GM19467 (cell line): ENCODE data around the gene RAPGEF2.
A peak's percentile ranks its signal among the peaks of the same experiment; 100 is the strongest.
"Not testable (repeated sequence)": the region's sequence is repeated elsewhere in the genome, so short reads cannot be mapped to it uniquely, and the experiment has no call there.

ENCODE experiments used
- ATAC-seq: cut with Tn5 transposase; IDR thresholded peaks from one replicate; pipeline ENCODE4 v1.9.1; 2021; ENCODE audit warnings: mild to moderate bottlenecking, moderate library complexity; ENCODE audit not compliant: unreplicated experiment

Gene RAPGEF2

DNA sequence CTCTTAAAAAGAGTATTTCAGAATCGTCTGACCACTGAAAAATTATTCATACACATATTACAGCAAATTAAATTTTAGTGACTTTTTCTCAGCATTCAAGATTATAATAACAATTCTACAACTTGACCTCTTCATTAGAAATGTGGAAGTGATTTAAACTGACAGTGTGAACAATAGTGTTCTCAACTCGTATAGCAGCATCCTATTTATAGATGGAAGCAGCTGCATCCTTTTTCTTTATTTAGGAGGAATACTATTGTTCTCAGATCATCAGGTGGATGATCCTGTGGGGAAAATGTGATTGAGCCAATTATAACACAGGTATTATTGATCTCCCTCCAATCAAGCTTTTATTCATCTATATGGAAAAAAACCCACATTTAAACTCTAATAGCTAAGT lies 56.7 kb downstream of the RAPGEF2 start:
- no peak for ATAC-seq

DNA sequence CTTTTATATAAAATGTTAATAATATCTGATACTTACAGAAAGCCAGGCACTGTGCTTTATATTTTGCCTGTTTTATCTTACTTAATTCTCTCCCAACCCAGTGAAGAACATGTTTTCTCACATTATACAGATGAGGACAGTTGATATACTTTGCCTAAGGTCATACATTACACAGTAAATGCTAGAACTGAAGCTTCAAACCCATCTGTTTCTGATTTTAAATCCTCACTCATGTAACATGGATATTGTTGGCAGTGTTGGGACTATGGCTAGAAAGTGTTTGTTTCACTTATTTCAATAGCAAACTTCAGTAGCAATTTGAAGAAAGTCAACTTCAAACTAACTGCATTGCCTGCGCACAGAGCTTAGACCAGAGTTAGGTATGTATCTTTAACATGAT lies 57.4 kb downstream of the RAPGEF2 start:
- ATAC-seq: no peak

DNA sequence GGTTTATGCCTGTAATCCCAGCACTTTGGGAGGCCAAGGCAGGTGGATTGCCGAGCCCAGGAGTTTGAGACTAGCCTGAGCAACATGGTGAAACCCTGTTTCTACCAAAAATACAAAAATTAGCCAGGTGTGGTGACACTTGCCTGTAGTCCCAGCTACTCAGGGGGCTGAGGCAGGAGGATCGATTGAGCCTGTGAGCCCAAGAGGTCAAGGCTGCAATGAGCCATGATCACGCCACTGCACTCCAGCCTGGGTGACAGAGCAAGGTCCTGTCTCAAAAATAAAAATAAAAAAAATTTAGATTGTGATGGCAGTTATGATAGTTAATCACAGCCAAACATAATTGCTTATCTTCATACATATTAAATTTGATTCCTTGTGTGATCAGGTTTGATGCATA lies 58.6 kb downstream of the RAPGEF2 start:
- not testable (repeated sequence) for ATAC-seq

DNA sequence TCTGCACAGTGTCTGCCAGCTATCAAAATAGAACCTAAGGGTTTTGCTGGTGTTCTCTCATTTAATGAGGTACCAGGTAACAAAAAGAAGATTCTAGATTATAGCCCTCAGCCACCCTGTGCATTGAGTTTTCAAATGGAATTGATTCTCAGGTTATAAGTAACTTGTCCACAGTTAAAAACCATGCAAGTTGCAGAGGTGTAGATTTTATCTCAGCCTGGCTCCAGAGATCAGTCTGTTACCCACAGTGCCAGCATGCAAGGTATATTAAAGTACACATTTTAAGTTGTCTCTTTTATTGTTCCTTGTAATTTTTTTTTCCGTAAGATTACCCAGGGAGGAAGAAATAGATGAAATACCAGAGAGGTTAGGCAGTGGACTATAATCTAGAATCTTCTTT lies 59.7 kb downstream of the RAPGEF2 start:
- ATAC-seq: no peak

DNA sequence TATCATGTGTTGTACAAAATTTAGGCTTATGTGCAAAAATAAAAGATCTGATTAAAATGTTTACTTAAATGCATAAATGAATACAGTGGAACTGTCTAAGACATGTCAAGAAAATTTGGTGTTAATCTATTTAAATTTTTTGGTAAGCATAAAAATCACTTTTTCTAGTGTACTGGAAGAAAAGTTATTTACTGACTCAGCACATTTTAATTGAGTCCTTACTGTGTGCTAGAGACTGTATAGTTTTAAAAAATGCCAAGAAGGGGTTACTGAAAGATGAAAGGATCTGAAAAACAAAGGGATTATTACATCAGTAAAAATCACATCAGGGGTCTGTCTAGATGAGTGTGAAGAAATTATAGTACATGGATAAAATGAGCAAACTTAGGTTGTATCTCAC lies 60.6 kb downstream of the RAPGEF2 start:
- no peak for ATAC-seq

DNA sequence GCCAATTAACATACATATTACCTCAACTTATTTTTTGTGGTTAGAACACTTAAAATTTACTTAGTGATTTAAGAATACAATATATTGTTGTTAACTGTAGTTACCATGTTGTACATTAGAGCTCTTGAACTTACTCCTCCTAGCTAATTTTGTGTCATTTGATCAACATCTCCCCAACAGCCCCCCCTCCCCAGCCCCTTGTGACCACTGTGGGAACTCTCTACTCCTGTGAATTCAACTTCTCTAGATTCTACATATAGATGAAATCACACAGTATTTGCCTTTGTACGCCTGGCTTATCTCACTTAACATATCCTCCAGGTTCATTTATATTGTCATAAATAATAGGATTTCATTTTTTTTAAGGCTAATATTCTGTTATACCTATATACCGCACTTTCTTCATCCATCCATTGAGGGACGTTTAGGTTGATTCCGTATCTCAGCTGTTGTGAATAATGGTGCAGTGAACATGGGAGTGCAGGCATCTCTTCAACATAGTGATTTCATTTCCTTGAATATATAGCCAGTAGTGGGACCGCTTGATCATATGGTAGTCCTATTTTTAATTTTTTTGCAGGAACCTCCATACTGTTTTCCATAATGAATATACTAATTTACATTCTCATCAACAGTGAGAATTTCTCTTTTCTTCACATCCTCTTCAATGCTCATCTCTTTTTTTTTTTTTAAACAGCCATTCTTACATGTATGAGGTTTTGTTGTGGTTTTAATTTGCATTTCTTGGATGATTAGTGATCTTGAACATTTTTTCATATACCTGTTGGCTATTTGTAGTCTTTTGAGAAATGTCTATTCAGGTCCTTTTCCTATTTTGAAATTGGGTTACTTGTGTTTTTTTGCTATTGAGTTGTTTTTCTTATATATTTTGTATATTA lies 66.8 kb downstream of the RAPGEF2 start:
- ATAC-seq: peak; percentile 48

DNA sequence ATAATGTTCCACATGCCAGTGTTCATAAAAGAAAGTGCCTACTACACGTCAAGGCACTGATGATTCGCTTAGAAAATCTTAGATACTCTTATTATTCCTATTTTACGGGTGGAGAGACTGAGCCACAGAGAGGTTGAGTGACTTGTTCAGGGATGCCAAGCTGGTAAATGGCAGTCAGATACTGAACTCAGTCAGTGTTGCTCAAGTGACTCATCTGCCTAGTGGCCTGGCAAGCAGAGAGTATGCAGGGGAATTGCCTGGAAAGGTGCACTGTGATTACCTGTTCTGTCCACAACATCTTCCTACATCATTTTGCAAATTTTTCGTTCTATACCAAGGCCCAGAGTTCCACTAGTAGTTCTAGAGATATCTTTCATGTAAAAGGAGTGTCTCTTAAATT lies 68.4 kb downstream of the RAPGEF2 start:
- no peak for ATAC-seq

DNA sequence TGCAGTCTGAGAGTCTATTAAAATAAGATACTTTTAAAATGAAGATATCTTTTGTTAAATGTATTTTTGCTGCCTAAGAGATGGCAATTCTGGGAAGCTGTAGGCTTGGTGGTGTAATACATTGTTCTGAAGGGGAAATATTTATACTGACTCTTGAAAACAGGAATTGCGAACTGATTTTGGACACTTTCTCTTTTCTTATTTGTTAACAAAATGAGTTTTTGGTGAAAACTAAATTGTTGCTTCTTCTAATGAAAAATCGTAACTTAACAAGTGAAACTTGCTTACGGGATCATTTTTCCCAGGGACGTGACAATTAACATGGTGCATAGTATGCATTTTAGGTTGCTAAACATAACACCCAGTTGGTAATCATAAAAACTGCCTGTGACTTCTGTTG lies 71.0 kb downstream of the RAPGEF2 start:
- ATAC-seq: no peak

DNA sequence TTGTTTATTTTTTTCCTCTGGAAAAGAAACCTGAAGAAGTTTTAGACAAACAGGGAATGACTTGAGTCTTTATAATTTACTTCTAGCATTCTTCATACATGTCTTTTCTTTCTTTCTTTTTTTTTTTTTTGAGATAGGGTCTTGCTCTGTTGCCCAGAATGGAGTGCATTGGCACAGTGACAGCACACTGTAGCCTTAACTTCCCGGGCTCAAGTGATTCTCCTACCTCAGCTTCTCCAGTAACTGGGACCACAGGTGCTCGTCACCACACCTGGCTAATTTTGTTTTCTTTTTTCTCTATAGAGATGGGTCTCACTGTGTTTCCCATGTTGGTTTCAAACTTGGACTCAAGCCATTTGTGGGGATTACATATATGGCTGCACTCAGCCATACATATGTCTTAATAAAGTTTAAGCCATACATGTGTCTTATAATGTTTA lies 71.8 kb downstream of the RAPGEF2 start:
- ATAC-seq: no peak

DNA sequence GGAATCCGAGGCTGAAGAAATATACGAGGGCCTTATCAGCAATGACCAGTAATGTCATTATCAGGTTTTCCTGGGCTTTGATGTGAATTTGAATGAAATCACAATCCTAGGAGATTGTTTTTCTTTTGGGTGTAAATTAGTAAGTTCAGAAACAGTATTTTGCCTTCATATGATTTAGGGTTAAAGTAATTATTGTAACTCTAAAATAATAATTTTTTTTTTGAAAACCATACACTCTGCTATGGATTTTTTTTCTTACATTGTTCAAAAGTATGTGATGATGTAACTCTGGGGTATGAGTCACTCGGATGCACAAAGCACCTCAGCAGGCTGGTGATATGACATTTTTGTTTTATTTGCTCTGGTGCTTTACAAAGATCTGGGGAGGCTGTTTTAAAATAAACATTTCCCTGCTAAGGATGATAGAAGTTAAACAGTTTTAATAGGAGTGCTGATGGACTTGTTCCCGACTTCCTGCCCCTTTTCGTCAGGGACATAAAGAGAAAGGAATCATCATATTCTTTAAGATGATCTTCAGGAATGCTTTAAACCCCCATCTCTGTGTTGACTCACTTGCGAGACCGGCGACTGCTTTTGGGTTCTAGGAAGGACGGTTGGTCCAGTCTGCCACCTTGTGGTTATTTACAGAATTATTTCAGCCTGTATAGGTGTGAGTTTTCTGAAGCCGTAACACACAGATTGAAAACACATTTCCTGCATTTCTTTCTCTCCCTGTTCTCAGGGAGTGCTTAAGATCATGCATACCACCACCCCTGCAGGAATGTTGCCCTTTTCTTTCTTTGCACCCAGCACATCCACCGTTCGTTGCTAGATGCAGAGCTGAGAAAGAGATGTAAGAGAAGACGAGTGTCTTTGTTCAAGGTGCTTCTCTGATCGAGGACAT lies 72.5 kb downstream of the RAPGEF2 start:
- peak; percentile 48 for ATAC-seq

DNA sequence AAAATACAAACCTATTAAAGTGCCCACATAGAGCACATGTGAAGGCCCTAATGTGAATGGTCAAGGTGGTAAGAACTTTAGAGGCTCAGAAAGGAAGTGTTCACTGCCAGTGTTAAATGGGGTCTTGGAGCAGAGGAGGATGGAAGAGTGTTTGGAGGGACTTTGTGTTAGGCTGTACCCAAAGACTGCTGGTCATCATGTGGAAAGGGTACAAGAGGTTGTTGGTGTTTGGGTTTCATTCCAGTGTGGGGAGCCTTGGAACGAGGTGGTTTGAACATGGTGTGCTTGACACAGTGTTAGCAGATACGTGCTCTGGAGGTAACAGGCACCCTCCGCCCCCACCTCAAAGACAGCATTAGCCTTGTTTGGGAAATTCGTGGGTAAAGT lies 73.1 kb downstream of the RAPGEF2 start:
- ATAC-seq: no peak

DNA sequence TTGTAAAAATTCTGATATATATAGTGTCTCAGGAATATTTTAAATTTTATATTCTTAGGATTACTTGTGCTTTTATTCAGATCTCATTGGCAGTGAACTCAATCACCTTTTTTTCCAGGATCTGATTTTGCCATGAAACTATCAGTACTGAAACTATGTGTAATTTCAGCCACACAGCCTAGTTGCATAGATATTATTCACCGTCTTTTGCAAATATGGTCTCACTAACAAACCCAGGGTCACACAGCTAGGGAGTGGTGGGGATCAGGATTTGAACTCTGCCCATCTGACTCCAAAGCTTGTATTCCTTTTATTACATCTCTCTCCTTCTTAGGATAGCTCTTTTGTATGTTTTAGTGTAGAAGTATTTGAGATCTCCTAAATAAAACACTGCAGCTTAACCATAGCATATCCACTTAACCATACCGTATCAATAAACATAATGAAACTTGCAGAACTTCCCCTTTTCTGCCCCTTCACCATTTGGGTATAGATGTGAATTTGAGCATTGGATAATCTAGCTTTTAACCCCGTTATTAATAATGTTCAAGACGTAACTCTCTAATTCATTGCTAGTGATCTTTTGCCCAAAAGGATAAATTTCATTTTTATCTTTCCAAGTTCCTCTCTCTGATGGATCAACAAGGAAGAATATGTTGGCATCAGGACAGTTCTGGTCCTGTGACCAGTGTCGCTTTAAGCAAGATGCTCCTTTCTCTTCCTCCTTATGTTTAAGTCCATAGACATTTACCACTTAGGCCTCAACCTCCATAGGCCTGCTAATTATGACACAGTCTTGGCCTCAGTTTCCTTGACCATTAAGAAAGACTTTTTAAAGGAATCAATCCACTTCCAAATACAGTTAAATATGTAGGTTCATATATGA lies 74.6 kb downstream of the RAPGEF2 start:
- ATAC-seq: no peak

DNA sequence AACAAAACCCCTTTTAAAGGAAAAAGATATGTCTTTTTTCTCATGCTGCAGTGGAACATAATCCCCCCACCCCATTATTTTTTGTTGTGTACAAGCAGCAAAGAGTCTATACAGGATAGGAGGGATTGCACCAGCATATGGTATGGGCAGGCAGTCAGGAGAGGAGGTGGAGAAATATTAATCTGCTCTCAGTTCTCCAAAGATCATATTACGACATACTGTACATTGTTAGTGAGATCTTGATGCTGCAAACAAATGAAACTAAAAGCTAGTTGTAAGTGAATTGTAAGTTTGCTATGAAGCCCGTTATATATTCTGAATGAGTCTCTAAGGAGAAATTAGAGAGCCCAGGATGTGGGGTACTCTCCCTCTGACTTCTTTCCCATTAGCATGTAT lies 75.3 kb downstream of the RAPGEF2 start:
- no peak for ATAC-seq

DNA sequence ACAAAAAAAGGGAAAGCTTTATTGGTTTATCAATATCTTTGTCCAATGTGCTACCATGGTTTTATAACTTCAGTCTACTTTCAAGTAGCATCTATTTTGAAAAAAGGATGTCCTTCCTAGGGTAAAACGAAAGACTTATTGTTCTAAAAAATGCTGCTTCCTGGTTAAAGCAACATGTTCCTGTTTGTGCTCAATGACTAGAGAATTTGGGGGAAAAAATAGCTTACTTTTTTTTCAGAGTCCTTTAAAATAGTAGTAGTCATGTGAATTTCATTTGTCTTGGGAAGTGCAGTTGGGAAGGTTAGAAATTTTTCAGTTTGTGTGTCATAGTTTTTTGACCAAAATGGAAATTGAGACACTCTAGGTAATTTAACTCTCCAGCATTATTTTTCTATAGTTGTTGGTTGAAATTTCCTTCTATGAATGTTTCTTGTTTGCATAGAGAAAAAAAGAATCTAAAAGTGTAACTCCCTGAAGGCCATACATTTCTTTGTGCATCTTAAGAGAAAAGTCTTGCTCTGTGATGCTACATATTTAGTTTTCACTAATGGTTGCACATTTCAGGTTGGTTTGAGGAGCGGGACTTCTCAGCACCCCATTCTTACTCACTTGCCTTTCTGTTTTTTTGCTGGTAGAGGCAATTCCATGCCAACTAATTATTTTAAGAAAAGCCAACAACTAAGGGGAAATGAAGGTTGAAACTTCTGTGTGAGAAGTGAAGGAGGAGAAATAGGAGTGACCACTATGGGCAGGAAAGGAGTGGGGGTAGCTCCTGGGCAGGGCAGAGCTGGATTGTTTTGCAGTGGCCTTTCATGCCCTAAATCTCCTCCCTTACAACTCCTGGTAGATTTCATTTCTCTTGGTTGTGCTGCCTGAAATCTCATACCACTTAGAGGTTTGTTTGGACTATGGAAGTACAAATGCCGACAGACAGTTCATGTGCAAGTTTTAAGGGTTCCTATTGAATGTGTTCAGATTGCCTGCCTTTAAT lies 76.4 kb downstream of the RAPGEF2 start:
- no peak for ATAC-seq

DNA sequence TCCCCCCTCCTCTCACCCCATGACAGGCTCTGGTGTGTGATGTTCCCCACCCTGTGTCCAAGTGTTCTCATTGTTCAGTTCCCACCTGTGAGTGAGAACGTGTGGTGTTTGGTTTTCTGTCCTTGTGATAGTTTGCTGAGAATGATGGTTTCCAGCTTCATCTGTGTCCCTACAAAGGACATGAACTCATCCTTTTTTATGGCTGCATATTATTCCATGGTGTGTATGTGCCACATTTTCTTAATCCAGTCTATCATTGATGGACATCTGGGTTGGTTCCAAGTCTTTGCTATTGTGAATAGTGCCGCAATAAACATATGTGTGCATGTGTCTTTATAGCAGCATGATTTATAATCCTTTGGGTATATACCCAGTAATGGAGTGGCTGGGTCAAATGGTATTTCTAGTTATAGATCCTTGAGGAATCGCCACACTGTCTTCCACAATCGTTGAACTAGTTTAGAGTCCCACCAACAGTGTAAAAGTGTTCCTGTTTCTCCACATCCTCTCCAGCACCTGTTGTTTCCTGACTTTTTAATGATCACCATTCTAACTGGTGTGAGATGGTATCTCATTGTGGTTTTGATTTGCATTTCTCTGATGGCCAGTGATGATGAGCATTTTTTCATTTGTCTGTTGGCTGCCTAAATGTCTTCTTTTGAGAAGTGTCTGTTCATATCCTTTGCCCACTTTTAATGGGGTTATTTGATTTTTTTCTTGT lies 81.2 kb downstream of the RAPGEF2 start:
- not testable (repeated sequence) for ATAC-seq

DNA sequence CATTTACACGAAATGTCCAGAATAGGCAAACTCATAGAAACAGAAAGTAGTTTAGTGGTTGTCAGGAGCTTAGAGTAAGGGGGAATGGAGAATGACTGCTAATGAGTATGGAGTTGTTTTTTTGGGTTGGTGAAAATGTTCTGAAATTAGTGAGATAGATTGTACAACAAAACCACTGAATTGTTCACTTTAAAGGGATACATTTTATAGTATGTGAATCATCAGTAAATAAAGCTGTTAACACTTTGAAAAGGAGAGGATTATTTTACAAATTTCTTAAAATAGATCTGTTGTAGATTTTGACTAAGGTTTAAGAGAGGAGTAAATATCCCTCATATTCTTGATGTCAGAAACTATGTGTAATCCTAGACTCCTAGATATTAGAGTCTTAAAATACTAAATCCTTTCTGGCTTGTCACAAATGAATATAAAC lies 82.7 kb downstream of the RAPGEF2 start:
- ATAC-seq: no peak

DNA sequence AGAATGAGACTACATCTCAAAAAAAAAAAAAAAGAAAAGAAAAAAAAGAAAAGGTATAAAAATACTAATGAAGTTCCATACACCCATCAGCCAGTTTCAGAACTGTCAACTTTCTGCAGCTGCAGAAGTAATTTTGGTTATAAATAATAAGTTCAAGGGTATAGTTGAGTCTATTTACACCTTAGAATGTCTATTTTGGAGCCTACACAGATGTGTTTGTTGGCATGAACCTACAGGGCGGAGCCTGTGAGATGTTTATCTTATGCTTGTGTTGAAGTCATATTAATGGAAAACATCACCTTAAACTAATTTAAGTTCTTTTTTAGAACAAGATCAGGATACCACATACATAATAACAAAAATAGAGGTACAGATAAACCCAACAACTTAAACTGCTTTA lies 85.8 kb downstream of the RAPGEF2 start:
- no peak for ATAC-seq

DNA sequence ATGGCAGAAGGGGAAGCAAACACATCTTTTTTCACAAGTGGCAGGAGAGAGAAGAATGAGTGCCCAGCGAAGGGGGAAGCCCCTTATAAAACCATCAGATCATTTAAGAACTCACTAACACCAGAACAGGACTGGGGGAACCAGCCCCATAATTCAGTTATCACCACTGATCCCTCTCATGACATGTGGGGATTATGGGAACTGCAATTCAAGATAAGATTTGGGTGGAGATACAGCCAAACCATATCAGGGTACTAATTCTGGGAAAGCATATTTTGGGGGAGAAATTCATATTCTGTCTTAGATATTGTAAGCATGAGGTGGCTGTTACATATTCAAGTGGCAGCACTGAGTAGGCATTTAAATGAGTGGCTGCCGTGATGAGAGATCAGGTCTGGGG lies 87.8 kb downstream of the RAPGEF2 start:
- ATAC-seq: no peak

DNA sequence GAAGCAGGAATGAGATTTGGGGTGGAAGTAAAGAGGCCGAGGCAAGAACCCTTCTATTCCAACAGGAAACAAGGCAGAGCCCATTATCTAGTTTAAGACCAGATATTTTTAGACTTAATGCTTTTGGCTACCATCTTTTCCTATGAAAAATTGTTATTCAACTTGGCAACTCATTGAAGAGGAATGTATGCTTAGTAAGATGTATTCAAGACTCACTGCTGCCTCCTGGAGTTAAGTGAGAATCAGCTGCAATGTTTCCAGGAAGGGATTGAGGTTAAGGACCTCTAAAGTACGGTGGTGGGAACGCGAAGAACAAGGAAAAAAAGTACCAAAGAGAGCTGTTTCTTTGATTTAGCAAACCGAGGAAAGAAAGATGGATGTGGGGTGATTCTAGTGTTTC lies 89.1 kb downstream of the RAPGEF2 start:
- ATAC-seq: no peak
